CD4-positive, alpha-beta T cell treated with Interleukin-15 for 4 hours (primary cell): ENCODE data around the gene SNRPA.
"Not testable (repeated sequence)": the region's sequence is repeated elsewhere in the genome, so short reads cannot be mapped to it uniquely, and the experiment has no call there.

Experiments used
- DNase-seq: peaks from one replicate; pipeline ENCODE4 v3.0.0-alpha.2; 2020; ENCODE audit warnings: low spot score

Gene SNRPA

GRCh38 chr19:40802300-40803169 lies 51.5 kb downstream of the SNRPA start:
- DNase-seq = no peak

GRCh38 chr19:40803170-40803856 lies 52.3 kb downstream of the SNRPA start:
- no peak for DNase-seq

DNA sequence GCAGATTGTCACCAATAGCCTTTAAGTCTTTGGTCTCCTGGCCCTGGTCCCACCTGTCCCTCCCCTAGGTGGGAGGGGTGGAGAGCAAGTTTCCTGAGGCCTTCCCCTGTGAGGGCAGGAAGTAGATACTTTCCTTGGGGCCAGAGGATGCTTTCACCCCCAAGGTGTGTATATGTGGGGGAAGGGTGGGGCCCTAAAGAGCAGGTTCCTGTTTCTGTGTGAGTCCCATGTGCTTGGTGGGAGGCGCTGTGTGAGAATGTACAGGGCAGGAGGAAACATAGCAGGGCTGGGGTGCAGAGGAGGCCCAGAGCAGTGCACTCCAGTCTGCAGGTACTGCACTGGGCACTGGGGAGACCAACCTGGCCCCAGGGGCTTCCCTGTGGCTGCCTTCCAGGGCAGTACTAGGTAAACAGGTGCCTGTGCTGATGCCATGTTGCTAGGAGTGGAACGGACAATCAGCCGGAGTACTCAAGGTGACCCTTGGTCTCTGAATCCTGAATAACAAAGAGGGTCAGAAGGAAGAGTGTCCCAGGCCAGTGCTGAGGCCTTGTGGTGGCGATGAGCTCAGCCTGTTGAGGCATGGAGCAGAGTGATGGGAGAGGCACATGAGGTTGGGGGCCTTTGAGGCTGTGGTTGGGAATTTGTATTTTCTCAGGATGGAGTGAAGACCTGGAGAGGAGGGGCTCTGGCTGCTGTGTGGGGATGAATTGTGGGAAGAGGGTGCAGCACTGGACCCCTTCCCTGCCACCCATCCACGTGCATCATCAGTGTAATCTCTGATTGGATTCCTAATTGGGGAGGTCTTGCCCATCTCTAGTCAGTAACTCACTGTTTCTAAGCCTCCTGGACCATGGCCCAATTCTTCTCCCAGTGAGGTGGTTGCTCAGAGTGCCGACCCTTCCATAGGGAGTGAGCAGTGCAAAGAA lies 53.1 kb downstream of the SNRPA start:
- DNase-seq = peak; percentile 83

DNA sequence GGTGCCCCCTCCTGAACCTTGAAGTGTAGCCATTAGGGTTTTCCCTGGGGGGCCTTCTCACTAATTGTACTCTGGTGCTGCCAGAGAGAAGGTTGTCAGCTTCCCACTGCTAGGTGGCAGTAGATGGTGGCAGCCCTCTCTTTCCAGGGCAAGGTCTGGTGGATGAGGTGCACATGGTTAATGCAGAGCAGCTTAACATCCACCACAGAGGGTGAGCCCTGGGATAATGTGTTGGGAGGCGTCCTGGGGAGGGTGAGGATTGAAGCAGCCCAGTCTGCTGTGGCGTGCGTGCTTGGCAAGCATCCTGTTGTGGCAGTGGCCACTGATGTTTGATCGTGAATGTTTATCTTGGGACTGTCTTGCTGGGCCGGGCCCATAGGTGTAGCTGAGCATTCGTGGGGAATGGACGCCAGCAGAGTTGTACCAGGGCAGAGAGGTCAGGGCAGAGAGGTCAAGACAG lies 53.8 kb downstream of the SNRPA start:
- no peak for DNase-seq

DNA sequence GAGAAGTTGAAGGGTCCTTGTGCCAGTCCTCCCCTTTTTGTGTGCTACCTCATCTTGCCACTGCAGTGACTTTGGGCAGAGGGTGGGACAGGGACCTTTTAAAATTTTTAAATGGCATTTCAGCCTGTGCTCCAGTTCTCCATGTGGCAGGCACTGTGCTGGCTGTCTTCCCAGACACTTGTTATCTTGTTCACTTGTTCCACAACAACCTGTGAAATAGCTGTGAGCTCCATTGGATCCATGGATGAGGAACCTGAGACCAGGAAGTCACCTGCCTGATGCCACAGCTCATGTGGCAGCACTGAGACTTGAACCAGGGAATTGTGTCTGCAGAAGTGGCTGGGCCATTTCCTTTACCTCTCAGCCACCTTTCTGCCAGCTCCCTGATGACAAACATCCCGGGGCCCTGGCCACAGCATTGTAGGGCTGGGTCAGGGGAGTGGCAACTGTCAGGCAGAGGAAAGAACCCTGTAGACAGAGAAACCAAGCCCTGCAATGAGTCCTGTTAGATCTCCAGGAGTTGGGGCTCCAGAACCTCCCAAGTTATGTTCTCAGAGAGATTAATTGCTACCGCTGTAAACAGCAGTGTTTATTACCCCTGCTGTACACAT lies 54.4 kb downstream of the SNRPA start:
- peak; percentile 69 for DNase-seq

DNA sequence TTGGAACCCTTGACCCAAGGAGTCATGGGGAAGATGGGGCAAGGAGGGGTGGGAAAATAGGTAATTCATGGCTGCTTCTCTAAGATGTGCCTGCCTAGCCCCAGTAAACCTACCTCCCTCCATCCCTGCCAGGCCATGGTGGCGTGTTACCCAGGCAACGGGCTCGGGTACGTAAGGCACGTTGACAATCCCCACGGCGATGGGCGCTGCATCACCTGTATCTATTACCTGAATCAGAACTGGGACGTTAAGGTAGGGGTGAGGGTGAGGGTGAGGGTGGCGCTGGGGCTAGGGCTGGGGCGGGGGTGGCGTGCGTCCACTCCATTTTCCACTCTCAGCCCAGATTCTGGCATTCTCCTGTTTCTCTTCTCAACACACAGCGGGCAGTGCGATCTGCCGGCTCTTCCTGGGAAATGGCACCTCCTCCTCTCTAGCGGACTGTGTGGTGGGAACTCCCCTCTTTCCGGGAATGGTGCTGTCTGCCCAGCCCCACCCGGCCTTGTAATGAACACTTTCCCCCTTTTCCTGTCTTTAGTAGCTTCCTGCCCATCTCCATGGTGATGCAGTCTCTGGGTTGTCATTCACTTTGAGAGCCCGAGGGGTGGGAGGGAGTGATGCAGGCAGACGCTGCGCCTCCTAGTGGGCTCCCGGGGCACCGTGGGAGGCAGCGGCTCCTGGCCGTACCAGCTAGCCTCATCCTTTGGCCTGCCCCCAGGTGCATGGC lies 55.6 kb downstream of the SNRPA start:
- peak; percentile 90 for DNase-seq

GRCh38 chr19:40807147-40808020 lies 56.4 kb downstream of the SNRPA start:
- DNase-seq = no peak

- no peak for DNase-seq
Measured at GRCh38 chr19:40808021-40808325, 57.0 kb downstream of the SNRPA start.

DNA sequence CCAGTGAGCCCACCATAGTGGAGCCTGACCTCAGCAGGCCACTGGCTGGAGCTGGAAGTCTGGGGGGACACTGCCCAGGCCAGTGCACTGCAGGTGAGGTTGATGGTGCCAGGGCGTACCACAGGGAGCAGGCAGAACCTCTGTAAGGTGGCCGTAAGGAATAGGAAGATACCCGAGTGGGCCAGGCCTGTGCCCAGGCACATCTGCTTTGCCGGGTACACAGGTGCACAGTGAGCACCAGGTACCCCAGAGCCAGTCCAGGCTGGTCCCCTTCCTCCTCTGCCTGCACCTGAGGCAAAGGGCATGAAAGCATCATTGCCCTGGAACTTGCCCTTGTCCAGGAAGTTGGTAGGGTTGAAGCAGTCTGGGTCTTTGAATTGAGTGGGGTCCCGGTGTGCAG lies 57.5 kb downstream of the SNRPA start:
- no peak for DNase-seq

DNA sequence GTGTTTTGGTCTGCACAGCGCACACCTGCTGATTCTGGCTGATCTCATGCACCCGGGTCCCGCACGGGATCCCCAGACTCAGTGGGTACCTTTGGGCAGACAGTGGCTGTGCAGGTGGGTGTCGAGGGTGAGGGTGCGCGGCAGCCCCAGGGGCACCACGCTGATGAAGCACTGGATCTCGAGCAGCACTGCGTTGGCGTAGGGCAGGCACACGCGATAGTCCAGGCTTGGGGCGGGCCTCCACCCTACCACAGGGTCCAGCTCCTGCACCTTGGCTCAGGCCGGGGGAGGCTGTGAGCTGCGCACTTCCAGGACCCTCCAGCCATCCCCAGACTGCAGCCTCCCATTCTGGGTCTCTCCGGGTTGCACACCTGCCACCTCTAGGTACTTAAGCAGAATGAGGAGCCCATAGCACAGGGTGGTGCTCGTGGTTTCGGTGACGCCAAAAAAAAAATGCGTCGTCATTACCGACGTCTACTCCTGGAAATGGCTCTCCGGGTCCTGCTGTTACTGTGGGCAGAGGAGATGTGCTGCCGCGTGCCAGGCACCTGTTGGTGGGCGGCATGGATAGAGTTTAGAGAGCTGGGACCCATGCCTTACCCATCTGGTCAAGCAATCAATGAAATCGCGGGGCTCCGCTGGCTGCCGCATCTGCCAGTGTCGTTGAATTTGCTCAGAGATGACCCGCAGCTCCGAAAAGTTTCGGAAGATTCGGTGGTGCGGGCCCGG lies 58.5 kb downstream of the SNRPA start:
- DNase-seq = no peak

GRCh38 chr19:40810160-40810559 lies 59.2 kb downstream of the SNRPA start:
- DNase-seq = no peak

DNA sequence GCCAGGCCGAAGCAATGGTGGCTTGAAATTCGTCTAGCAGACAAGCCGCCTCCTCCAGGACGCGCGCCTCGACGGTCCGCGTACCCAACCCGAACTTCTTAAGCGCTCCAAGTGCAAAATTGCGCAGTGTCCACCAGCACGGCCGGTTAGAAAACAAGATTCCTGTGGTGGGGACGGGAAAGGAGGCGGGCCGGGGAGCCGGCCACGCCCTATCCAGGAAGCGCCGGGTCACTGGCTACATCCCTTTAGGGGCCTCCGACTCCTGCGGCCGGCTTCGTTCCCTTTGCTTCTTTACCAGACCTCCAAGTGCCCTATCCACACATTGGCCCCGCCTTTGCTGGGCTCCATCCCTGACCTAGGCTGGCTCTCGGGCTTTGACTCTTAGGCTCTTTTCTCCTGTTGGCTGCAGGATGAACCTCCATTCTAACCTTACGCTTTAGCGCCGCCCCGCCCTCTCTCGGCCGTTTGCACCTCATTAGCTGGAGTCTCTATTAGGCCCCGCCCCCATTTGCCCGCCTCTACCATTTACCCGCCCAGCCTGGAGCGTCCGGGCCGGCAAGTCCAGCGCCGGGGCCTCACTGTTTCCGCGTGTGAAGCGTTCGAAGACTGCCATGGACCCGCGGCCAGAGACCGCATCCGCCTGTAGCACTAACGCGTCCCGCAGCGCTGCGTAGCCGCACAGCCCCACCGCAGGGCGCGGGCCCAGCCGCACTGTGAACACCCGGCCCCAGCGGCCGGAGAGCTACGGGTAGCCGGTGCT lies 59.8 kb downstream of the SNRPA start:
- DNase-seq = peak; percentile 47

DNA sequence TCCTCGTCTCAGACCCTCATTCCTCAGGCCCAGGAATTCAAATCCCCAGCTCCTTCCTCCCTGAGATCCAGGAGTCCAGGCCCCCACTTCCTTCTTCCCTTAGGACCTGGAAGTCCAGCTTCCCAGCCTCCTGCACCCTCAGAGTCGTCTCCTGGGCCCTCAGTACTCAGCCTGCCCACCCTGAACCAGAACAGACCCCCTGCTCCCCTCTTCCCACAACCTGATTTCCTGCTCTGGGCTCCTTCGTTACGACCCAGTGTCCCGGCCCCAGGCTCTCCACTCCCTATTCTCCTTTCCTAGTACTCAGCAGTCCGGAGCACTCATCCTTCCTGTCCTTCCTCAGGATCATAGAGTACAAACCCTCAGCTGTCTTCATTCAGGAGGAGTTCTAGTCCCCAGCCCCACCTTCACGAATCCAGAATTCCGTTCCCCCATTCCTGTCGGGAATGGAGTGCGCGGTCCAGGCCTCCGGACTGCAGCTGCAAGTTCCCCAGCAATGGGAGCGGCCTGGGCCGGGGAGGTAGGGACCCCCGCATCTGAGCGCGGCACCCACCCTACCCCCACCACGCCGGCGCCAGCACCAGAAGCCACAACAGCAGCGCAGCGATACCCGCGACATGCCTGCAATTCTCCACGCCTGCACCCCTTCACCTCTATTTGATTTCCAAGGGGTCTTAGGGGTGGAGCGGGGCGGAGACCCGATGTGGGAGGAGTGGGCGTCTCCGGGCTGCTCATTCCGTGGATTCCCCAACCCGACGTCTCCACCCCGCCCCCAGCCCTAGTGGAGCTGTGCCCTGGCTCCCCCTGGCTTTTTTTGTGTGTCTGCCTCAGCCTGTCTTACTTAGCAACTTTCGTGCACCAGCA lies 60.7 kb downstream of the SNRPA start:
- no peak for DNase-seq

DNA sequence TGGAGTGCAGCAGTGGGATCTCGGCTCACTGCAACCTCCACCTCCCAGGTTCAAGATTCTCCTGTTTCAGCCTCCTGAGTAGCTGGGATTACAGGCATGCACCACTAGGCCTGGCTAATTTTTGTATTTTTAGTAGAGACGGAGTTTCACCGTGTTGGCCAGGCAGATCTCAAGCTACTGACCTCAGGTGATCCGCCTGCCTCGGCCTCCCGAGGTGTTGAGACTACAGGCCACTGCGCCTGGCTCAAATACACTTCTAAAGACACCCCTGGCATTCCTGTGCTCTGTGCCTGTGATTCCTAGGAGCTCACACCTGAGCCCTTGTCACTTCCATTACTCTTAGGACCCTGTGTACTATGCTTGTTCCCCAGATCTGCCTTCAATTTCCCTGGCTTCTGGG lies 61.6 kb downstream of the SNRPA start:
- DNase-seq = not testable (repeated sequence)

- DNase-seq = no peak
Measured at GRCh38 chr19:40813182-40813581, 62.2 kb downstream of the SNRPA start.
